Measurements from ENCODE around the gene S100A4.

S100A4 gene

DNA sequence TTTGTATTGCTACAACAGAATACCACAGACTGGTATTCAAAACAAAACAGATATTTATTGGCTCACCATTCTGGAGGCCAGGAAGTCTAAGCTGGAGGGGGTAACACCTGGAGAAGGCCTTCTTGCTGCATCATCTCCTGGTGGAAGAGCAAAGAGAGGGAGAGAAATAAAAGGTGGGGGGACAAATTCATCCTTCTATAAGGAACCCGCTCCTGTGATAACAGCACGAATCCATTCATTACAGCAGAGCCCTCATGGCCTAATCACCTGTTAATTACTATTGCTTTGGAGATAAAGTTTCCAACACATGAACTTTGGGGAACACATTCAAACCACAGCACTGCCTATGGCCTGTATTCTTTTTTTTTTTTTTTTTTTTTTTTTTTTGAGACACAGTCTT, 14.6 kb upstream of the S100A4 start:
- no peak for FAIRE-seq
- no peak for DNase-seq (ENCODE audit: insufficient read length, low spot score)
- TF ChIP-seq, protein P1, sequence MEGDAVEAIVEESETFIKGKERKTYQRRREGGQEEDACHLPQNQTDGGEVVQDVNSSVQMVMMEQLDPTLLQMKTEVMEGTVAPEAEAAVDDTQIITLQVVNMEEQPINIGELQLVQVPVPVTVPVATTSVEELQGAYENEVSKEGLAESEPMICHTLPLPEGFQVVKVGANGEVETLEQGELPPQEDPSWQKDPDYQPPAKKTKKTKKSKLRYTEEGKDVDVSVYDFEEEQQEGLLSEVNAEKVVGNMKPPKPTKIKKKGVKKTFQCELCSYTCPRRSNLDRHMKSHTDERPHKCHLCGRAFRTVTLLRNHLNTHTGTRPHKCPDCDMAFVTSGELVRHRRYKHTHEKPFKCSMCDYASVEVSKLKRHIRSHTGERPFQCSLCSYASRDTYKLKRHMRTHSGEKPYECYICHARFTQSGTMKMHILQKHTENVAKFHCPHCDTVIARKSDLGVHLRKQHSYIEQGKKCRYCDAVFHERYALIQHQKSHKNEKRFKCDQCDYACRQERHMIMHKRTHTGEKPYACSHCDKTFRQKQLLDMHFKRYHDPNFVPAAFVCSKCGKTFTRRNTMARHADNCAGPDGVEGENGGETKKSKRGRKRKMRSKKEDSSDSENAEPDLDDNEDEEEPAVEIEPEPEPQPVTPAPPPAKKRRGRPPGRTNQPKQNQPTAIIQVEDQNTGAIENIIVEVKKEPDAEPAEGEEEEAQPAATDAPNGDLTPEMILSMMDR (IDR thresholded peaks at IDR 0.05; ENCODE audit: insufficient read depth, missing control alignments), result no peak

DNA sequence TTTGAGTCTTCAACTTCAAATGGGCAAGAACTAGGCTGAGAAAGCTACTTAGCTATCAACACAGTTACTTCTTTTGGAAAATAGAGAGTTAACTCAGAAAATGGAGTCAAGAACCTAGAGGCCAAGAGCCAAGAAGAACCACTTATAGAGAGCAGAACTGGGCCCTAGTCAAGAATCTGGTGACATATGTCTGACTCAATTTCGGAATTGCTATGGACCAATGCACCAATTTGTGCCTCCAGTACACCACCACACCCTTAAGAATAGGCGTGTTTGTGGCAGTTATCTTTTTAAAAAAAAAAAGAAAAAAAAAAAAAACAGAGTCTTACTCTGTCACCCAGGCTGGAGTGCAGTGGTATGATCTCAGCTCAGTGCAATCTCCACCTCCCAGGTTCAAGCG, 12.3 kb upstream of the S100A4 start:
- TF ChIP-seq, protein P1 (IDR thresholded peaks at IDR 0.05; ENCODE audit: insufficient read depth, missing control alignments), result no peak
- DNase-seq (ENCODE audit: insufficient read length, low spot score), result no peak
- no peak for FAIRE-seq

DNA sequence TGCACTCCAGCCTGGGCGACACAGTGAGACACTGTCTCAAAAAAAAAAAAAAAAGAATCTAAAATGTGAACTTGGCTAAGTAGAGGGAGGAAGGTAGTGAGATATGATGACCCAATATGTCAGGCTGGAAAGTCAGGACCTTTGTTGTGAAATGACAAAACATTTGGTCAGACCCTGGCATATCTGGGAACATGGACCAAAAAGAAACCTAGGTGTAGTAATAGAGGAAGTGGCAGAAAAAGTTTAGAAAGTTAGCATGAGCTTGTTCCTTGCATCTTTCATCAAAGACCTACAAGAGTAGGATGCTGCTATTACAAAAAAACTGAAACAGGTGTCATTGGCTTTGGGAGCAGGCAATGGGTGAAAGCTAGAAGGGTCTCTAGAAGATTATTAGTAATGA, 10.7 kb upstream of the S100A4 start:
- TF ChIP-seq, protein P1 (IDR thresholded peaks at IDR 0.05; ENCODE audit: insufficient read depth, missing control alignments), result no peak
- no peak for FAIRE-seq
- no peak for DNase-seq (ENCODE audit: insufficient read length, low spot score)

DNA sequence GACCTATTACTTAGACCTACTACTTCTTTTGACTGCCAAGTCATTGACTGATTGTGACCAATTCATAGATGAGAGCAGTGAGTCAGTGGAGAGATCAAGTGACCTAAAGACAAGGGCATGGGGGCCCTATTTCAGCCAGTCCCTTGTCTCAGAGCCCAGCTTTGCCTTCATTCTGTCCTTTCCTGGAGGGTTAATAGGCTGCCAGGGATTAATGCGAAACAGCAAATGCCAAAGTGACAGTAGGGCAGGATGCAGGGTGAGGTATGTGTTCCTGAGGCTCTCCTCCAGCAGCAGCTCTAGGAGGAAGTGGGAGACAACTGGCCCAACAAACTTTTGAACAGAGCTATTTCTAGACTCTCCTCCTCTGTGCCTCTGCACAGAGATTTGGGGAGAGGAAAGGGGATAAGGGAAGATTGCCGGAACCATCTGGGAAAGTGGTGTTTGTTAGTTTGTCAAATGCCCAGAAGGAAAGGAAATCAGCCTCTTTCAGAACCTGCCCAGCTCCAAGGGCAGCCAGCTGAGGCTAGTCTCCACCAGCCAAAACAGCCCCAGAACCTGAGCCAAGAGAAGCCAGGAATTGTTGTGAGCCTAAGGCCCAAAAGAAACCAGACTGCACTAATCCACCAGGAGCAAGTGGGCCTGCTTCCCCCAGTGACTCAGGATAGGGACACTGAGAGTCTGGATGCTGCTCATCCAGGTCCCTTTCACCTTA, 8.4 kb upstream of the S100A4 start:
- FAIRE-seq, result no peak
- TF ChIP-seq, protein P1 (IDR thresholded peaks at IDR 0.05; ENCODE audit: insufficient read depth, missing control alignments), result no peak
- DNase-seq (ENCODE audit: insufficient read length, low spot score), result no peak

DNA sequence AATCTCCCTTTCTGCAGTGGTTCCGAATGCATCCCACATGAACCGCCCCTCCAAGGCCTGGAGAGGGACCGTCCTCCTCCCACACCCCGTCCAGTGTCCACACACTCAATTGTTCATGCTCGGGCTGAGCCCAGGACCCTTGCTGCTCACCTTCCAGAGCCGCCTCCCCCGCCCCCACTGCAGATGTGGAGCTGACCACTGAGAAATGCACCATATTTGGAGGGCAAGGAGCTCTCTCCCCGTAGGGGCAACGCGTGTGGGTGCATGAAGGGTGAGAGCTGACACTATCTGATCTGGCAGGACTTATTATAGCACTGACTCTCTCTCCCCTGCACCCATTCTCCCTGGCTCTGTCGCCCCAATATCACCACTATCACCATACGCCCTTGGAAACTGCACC, 7.5 kb upstream of the S100A4 start:
- TF ChIP-seq, protein P1 (IDR thresholded peaks at IDR 0.05; ENCODE audit: insufficient read depth, missing control alignments), result no peak
- FAIRE-seq (no peak), DNase-seq (ENCODE audit: insufficient read length, low spot score) (no peak)

DNA sequence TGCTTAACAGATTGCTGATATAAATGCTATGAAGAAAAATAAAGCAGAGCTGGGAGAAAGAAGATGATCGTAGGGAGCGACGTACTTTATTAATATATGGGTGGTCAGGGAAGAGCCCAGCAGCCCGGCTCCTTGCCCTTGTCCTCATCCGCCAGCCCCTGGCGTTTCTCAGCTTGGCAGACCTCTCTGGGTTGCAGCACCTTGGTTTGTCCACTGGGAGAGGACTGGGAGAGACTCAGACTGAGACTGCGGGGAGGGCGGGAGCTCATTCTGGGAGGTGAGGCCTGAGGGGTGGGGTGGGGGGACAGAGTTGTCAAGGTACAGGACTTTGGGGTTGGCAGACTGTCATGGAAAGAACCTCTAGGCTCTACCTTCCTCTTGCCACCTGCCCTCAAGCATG, 6.7 kb upstream of the S100A4 start:
- FAIRE-seq, result no peak

More for the DNA sequence above, 6.7 kb upstream of the S100A4 start:
- DNase-seq (ENCODE audit: insufficient read length, low spot score), result no peak
- TF ChIP-seq, protein P1 (IDR thresholded peaks at IDR 0.05; ENCODE audit: insufficient read depth, missing control alignments), result no peak

Data from D721Med (cell line).